ENCODE measurements around the gene C1QTNF6. TPM values are rescaled to one million over a fixed set of nuclear protein-coding genes. Genes with fewer than 3 reads are reported as not detected.

Gene C1QTNF6
- total RNA-seq, 1 experiment from 2014 or later, result 6.3 TPM

DNA sequence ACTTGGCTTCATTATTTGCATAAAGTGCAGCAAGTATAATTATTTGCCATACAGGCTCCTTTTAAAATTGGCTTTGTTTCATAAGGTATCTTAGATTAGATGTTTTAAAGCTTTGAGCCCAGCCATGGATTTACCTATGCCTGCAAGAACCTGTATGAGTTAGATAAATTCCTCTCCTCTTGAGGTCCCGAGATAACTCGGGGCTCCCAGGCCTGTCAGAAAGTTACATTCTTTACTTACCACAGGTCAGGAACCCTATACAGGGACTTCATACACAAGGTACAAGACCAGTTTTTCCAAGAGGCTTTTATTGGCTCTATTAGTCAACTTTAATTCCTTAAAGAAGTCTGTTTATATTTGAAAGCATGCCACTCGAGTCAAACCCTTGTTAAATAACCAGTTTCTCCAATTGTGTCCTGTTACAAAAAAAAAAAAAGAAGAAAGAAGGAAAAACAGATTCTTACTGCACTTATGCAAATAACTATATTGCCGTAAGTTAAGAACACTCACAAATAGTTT lies 2.3 kb upstream of the C1QTNF6 start:
- BruUV-seq (replicated peaks), result no TSS peak
- DNase-seq (ENCODE audit: low spot score), result no peak
- Histone ChIP-seq H3K4me3 (ENCODE audit: low read depth, low read length, poor library complexity, severe bottlenecking) (no peak overlapping the region), H3K9me3 (ENCODE audit: low read depth, low read length, poor library complexity, severe bottlenecking) (peaks cover 8% of the 10 kb centered on the region), H3K36me3 (ENCODE audit: insufficient read depth, low read length, poor library complexity, severe bottlenecking) (no peaks in the 10 kb centered on the region), H3K27me3 (replicated peaks; ENCODE audit: insufficient read depth, low read depth, low read length, poor library complexity) (no peaks in the 10 kb centered on the region), H3K4me1 (ENCODE audit: insufficient read depth, low read length, poor library complexity, severe bottlenecking) (peaks cover 35% of the 10 kb centered on the region), H3K27ac (ENCODE audit: low read depth, low read length, poor library complexity, severe bottlenecking) (no peak overlapping the region)
- POLR2A ChIA-PET (ENCODE audit: low non-redundant PET), result no interaction called here
- CTCF ChIA-PET, result no interaction called here
- TF ChIP-seq, protein P1, sequence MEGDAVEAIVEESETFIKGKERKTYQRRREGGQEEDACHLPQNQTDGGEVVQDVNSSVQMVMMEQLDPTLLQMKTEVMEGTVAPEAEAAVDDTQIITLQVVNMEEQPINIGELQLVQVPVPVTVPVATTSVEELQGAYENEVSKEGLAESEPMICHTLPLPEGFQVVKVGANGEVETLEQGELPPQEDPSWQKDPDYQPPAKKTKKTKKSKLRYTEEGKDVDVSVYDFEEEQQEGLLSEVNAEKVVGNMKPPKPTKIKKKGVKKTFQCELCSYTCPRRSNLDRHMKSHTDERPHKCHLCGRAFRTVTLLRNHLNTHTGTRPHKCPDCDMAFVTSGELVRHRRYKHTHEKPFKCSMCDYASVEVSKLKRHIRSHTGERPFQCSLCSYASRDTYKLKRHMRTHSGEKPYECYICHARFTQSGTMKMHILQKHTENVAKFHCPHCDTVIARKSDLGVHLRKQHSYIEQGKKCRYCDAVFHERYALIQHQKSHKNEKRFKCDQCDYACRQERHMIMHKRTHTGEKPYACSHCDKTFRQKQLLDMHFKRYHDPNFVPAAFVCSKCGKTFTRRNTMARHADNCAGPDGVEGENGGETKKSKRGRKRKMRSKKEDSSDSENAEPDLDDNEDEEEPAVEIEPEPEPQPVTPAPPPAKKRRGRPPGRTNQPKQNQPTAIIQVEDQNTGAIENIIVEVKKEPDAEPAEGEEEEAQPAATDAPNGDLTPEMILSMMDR (conservative IDR thresholded peaks at IDR 0.05; ENCODE audit: low read depth, low read length), result no peak
- TF ChIP-seq EZH2 (IDR thresholded peaks at IDR 0.05; ENCODE audit: borderline replicate concordance, low read depth, low read length, poor library complexity, severe bottlenecking), result no peak
- intact Hi-C loops (cut with micrococcal nuclease; ENCODE audit: unreplicated experiment), result no loop called here

DNA sequence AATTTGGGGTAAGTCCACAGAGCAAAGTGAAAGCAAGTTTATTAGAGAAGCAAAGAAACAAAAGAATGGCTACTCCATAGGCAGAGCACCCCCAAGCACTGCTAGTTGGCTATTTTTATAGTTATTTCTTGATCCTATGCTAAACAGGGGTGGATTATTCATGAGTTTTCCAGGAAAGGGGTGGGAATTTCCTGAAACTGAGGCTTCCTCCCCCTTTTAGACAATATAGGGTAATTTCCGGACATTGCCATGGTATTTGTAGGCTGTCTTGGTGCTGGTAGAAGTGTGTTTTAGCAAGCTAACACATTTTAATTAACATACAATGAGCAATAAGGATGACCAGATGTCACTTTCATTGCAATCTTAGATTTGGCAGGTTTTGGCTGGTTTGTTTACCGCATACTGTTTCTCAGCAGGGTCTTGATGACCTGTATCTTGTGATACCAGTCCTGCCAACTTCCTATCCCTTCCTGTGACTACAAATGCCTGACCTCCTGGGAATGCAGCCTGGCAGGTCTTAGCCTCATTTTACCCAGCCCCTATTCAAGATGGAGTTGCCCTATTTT lies 937 bp upstream of the C1QTNF6 start:
- peaks cover 8% of the 10 kb centered on the region for H3K9me3 ChIP-seq (ENCODE audit: low read depth, low read length, poor library complexity, severe bottlenecking)
- DNase-seq (ENCODE audit: low spot score), result peak; percentile 70
- H3K4me1 ChIP-seq (ENCODE audit: insufficient read depth, low read length, poor library complexity, severe bottlenecking), result peaks cover 35% of the 10 kb centered on the region
- intact Hi-C loops (cut with micrococcal nuclease; ENCODE audit: unreplicated experiment), result no loop called here
- no peaks in the 10 kb centered on the region for H3K36me3 ChIP-seq (ENCODE audit: insufficient read depth, low read length, poor library complexity, severe bottlenecking)
- POLR2A ChIA-PET (ENCODE audit: low non-redundant PET), result no interaction called here
- BruUV-seq (replicated peaks), result no TSS peak
- peak overlapping the region; percentile 50 for H3K4me3 ChIP-seq (ENCODE audit: low read depth, low read length, poor library complexity, severe bottlenecking)
- peak overlapping the region; percentile 92 for H3K27ac ChIP-seq (ENCODE audit: low read depth, low read length, poor library complexity, severe bottlenecking)
- TF ChIP-seq, protein P1 (conservative IDR thresholded peaks at IDR 0.05; ENCODE audit: low read depth, low read length), result no peak
- TF ChIP-seq EZH2 (IDR thresholded peaks at IDR 0.05; ENCODE audit: borderline replicate concordance, low read depth, low read length, poor library complexity, severe bottlenecking), result no peak
- H3K27me3 ChIP-seq (replicated peaks; ENCODE audit: insufficient read depth, low read depth, low read length, poor library complexity), result no peaks in the 10 kb centered on the region
- CTCF ChIA-PET, result no interaction called here

DNA sequence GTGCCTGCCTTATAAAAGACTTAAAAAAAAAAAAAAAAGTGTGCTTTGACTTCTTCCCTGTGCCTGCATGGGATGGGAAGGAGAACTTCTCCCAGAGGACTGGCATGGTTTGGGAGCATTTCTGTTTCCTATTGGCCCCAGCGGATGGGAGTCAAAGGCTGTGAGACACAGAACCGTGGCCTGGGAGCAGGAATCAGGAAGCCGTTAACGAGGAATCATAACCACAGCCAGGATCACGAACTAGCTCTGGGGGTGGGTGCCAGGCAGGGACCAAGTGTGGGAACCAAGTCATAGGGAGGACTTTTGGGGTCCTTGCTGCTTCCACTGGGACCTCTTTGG lies 526 bp downstream of the C1QTNF6 start:
- H3K9me3 ChIP-seq (ENCODE audit: low read depth, low read length, poor library complexity, severe bottlenecking), result peaks cover under 1% of the 10 kb centered on the region
- peak overlapping the region; percentile 50 for H3K4me3 ChIP-seq (ENCODE audit: low read depth, low read length, poor library complexity, severe bottlenecking)
- CTCF ChIA-PET, result interaction anchor here (0.7 to 0.8 kb wide), 2 partner anchors 10 to 215 kb away, joined by 3 read pairs; no protein-coding TSS in a partner anchor
- TF ChIP-seq, protein P1 (conservative IDR thresholded peaks at IDR 0.05; ENCODE audit: low read depth, low read length), result no peak
- TF ChIP-seq EZH2 (IDR thresholded peaks at IDR 0.05; ENCODE audit: borderline replicate concordance, low read depth, low read length, poor library complexity, severe bottlenecking), result no peak
- H3K27me3 ChIP-seq (replicated peaks; ENCODE audit: insufficient read depth, low read depth, low read length, poor library complexity), result no peaks in the 10 kb centered on the region
- POLR2A ChIA-PET (ENCODE audit: low non-redundant PET), result no interaction called here
- peak; percentile 39 for DNase-seq (ENCODE audit: low spot score)
- H3K27ac ChIP-seq (ENCODE audit: low read depth, low read length, poor library complexity, severe bottlenecking), result peak overlapping the region; percentile 92
- peaks cover 35% of the 10 kb centered on the region for H3K4me1 ChIP-seq (ENCODE audit: insufficient read depth, low read length, poor library complexity, severe bottlenecking)
- intact Hi-C loops (cut with micrococcal nuclease; ENCODE audit: unreplicated experiment), result no loop called here
- no TSS peak for BruUV-seq (replicated peaks)
- no peaks in the 10 kb centered on the region for H3K36me3 ChIP-seq (ENCODE audit: insufficient read depth, low read length, poor library complexity, severe bottlenecking)

Measured in A673 (cell line).